ENCODE measurements around the gene SLC28A3.
"Not testable (repeated sequence)": the region's sequence is repeated elsewhere in the genome, so short reads cannot be mapped to it uniquely, and the experiment has no call there.

Gene SLC28A3

GRCh38 chr9:84340535-84340934 lies at the start of gene SLC28A3:
SLC28A3 (minus strand) TSS chr9:84340758; CDS start chr9:84340633, 125 bp downstream.
- no peak for DNase-seq

- not testable (repeated sequence) for DNase-seq
Observed at GRCh38 chr9:84390254-84390653, 49.7 kb upstream of the SLC28A3 start.

- no peak for DNase-seq
Observed at GRCh38 chr9:84387821-84388220, 47.3 kb upstream of the SLC28A3 start.

GRCh38 chr9:84386753-84387152 lies 46.2 kb upstream of the SLC28A3 start:
- no peak for DNase-seq

GRCh38 chr9:84385386-84386040 lies 45.0 kb upstream of the SLC28A3 start:
- no peak for DNase-seq

- DNase-seq = no peak
Observed at GRCh38 chr9:84384617-84385016, 44.1 kb upstream of the SLC28A3 start.

- DNase-seq = no peak
Observed at GRCh38 chr9:84383178-84383577, 42.6 kb upstream of the SLC28A3 start.

GRCh38 chr9:84382720-84383119 lies 42.2 kb upstream of the SLC28A3 start:
- DNase-seq = no peak

- no peak for DNase-seq
Observed at GRCh38 chr9:84381508-84381907, 41.0 kb upstream of the SLC28A3 start.

- no peak for DNase-seq
Observed at GRCh38 chr9:84379740-84380139, 39.2 kb upstream of the SLC28A3 start.

GRCh38 chr9:84375954-84376353 lies 35.4 kb upstream of the SLC28A3 start:
- DNase-seq = no peak

- DNase-seq = no peak
Observed at GRCh38 chr9:84374516-84374915, 34.0 kb upstream of the SLC28A3 start.

- DNase-seq = no peak
Observed at GRCh38 chr9:84374013-84374412, 33.5 kb upstream of the SLC28A3 start.

GRCh38 chr9:84371737-84372136 lies 31.2 kb upstream of the SLC28A3 start:
- no peak for DNase-seq

- DNase-seq = no peak
Observed at GRCh38 chr9:84368601-84369000, 28.0 kb upstream of the SLC28A3 start.

GRCh38 chr9:84367726-84368125 lies 27.2 kb upstream of the SLC28A3 start:
- DNase-seq = not testable (repeated sequence)

- no peak for DNase-seq
Observed at GRCh38 chr9:84366683-84367082, 26.1 kb upstream of the SLC28A3 start.

GRCh38 chr9:84364894-84365490 lies 24.4 kb upstream of the SLC28A3 start:
- not testable (repeated sequence) for DNase-seq

- DNase-seq = no peak
Observed at GRCh38 chr9:84361645-84362044, 21.1 kb upstream of the SLC28A3 start.

GRCh38 chr9:84357275-84357674 lies 16.7 kb upstream of the SLC28A3 start:
- no peak for DNase-seq

GRCh38 chr9:84354035-84354434 lies 13.5 kb upstream of the SLC28A3 start:
- DNase-seq = no peak

- DNase-seq = no peak
Observed at GRCh38 chr9:84349671-84350070, 9.1 kb upstream of the SLC28A3 start.

GRCh38 chr9:84343111-84343521 lies 2.6 kb upstream of the SLC28A3 start:
- no peak for DNase-seq

- DNase-seq = no peak
Observed at GRCh38 chr9:84339962-84340361, 596 bp downstream of the SLC28A3 start.

- DNase-seq = no peak
Observed at GRCh38 chr9:84339503-84339902, 1.1 kb downstream of the SLC28A3 start.

Measured in activated CD4-positive, CD25-positive, alpha-beta regulatory T cell treated with anti-CD3 and anti-CD28 coated beads, Interleukin-2, amount 50 U/mL, for 72 hours (primary cell).